Measurements from ENCODE around the gene LGR6.

- TF ChIP-seq CTCF (IDR thresholded peaks at IDR 0.05 in 2 of 3, conservative IDR thresholded peaks at IDR 0.05 in 1 of 3; ENCODE audit: control insufficient read depth in 2 of 3, extremely low read depth in 1 of 3, insufficient read depth in 1 of 3, low read depth in 3 of 3, low read length in 3 of 3) (no peak), CREM (IDR thresholded peaks at IDR 0.05; ENCODE audit: low read depth) (no peak), MAX (IDR thresholded peaks at IDR 0.05; ENCODE audit: low read depth, low read length) (no peak), POLR2AphosphoS5 (IDR thresholded peaks at IDR 0.05; ENCODE audit: low read length) (no peak), HCFC1 (IDR thresholded peaks at IDR 0.05; ENCODE audit: low read length) (no peak), SMC3 (IDR thresholded peaks at IDR 0.05; ENCODE audit: borderline replicate concordance, low read length) (no peak)
Measured at GRCh38 chr1:202281316-202282024, 87.9 kb downstream of the LGR6 start.
